Measurements from ENCODE around the gene MAT2A. TPM values are rescaled to one million over a fixed set of nuclear protein-coding genes. Genes with fewer than 3 reads are reported as not detected.

MAT2A gene
- total and polyA plus RNA-seq, 10 of the 15 experiments (the other 5 are each of a cell fraction or from before 2014, with no cell fraction given) = 97.6 to 408 (median 290) TPM

- no peak for TF ChIP-seq JUNB (IDR thresholded peaks at IDR 0.05)
- TF ChIP-seq MTA3 (IDR thresholded peaks at IDR 0.05; ENCODE audit: borderline replicate concordance, low read length) = no peak
- TF ChIP-seq, protein P1, sequence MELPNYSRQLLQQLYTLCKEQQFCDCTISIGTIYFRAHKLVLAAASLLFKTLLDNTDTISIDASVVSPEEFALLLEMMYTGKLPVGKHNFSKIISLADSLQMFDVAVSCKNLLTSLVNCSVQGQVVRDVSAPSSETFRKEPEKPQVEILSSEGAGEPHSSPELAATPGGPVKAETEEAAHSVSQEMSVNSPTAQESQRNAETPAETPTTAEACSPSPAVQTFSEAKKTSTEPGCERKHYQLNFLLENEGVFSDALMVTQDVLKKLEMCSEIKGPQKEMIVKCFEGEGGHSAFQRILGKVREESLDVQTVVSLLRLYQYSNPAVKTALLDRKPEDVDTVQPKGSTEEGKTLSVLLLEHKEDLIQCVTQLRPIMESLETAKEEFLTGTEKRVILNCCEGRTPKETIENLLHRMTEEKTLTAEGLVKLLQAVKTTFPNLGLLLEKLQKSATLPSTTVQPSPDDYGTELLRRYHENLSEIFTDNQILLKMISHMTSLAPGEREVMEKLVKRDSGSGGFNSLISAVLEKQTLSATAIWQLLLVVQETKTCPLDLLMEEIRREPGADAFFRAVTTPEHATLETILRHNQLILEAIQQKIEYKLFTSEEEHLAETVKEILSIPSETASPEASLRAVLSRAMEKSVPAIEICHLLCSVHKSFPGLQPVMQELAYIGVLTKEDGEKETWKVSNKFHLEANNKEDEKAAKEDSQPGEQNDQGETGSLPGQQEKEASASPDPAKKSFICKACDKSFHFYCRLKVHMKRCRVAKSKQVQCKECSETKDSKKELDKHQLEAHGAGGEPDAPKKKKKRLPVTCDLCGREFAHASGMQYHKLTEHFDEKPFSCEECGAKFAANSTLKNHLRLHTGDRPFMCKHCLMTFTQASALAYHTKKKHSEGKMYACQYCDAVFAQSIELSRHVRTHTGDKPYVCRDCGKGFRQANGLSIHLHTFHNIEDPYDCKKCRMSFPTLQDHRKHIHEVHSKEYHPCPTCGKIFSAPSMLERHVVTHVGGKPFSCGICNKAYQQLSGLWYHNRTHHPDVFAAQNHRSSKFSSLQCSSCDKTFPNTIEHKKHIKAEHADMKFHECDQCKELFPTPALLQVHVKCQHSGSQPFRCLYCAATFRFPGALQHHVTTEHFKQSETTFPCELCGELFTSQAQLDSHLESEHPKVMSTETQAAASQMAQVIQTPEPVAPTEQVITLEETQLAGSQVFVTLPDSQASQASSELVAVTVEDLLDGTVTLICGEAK (IDR thresholded peaks at IDR 0.05; ENCODE audit: borderline replicate concordance) = no peak
- TF ChIP-seq RBBP5 (conservative IDR thresholded peaks at IDR 0.05) = no peak
- TF ChIP-seq RUNX3 (IDR thresholded peaks at IDR 0.05; ENCODE audit: low read length) = no peak
- no peak for TF ChIP-seq POLR2AphosphoS2 (IDR thresholded peaks at IDR 0.05; ENCODE audit: low read depth, low read length)
- TF ChIP-seq EED (IDR thresholded peaks at IDR 0.05; ENCODE audit: low read depth) = no peak
- no peak for TF ChIP-seq NBN (IDR thresholded peaks at IDR 0.05)
- TF ChIP-seq, protein P2, sequence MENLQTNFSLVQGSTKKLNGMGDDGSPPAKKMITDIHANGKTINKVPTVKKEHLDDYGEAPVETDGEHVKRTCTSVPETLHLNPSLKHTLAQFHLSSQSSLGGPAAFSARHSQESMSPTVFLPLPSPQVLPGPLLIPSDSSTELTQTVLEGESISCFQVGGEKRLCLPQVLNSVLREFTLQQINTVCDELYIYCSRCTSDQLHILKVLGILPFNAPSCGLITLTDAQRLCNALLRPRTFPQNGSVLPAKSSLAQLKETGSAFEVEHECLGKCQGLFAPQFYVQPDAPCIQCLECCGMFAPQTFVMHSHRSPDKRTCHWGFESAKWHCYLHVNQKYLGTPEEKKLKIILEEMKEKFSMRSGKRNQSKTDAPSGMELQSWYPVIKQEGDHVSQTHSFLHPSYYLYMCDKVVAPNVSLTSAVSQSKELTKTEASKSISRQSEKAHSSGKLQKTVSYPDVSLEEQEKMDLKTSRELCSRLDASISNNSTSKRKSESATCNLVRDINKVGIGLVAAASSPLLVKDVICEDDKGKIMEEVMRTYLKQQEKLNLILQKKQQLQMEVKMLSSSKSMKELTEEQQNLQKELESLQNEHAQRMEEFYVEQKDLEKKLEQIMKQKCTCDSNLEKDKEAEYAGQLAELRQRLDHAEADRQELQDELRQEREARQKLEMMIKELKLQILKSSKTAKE (IDR thresholded peaks at IDR 0.05; ENCODE audit: low read depth, poor library complexity, severe bottlenecking) = no peak
- TF ChIP-seq NR2F1 (conservative IDR thresholded peaks at IDR 0.05) = no peak
- Histone ChIP-seq H3K27me3 (replicated peaks in 1 of 2; ENCODE audit: control insufficient read depth in 2 of 2, insufficient read depth in 2 of 2, low read length in 1 of 2) (no peaks in the 10 kb centered on the region), H3K9ac (ENCODE audit: control insufficient read depth, insufficient read depth, low read length) (no peak overlapping the region), H3K4me3 (no peak overlapping the region), H3K79me2 (ENCODE audit: control insufficient read depth, insufficient read depth, low read length) (peaks cover 18% of the 10 kb centered on the region), H2AFZ (ENCODE audit: control insufficient read depth, low read depth, low read length) (no peak overlapping the region), H3K36me3 (ENCODE audit: control insufficient read depth in 2 of 2, insufficient read depth in 2 of 2, low read length in 1 of 2) (peaks cover 8 to 12% of the 10 kb centered on the region in 2 experiments), H3K4me2 (ENCODE audit: control insufficient read depth, insufficient read depth) (no peak overlapping the region), H3K4me1 (ENCODE audit: control insufficient read depth, insufficient read depth, low read length) (no peaks in the 10 kb centered on the region), H4K20me1 (ENCODE audit: control insufficient read depth, insufficient read depth) (no peaks in the 10 kb centered on the region), H3K27ac (ENCODE audit: control insufficient read depth, insufficient read depth) (no peak overlapping the region), H3K9me3 (replicated peaks; ENCODE audit: control insufficient read depth, insufficient read depth, low read length) (no peaks in the 10 kb centered on the region)
- ChIA-PET POLR2A (interaction anchor here (1.0 to 1.8 kb wide), 3 partner anchors 8 to 166 kb away, joined by 3 to 6 read pairs (median 3); no protein-coding TSS in a partner anchor), RAD21 (ENCODE audit: unreplicated experiment) (interaction anchor here (1.0 to 1.8 kb wide), 5 partner anchors 17 to 138 kb away, joined by 3 to 16 read pairs (median 4); partner anchors contain the start of genes MAT2A and SH2D6), SMC1A (ENCODE audit: uncharacterized antibody, unreplicated experiment) (interaction anchor here (1.1 to 2.9 kb wide), 5 partner anchors 15 to 155 kb away, joined by 3 to 22 read pairs (median 6); partner anchors contain the start of genes MAT2A and VAMP8), CTCF (interaction anchor here (1.1 to 10.4 kb wide), 7 partner anchors 8 to 632 kb away, joined by 3 to 336 read pairs (median 6); partner anchors contain the start of genes MAT2A and SH2D6)
- DNase-seq (ENCODE audit: low read depth, low spot score) (no peak), ATAC-seq (no peak), FAIRE-seq (no peak)
- in situ Hi-C loops (cut with MboI) (loop anchor here (5.0 kb wide), 1 partner anchor 135 kb away; no protein-coding TSS in a partner anchor), intact Hi-C loops (cut with micrococcal nuclease; ENCODE audit: unreplicated experiment) (no loop called here)
- BruUV-seq (replicated peaks) = no TSS peak
- WGBS (ENCODE audit: insufficient coverage, insufficient replicate concordance, low lambda C conversion rate, missing lambda C conversion rate) = 85% methylated on average over 5 of the region's 5 CpGs
Observed at GRCh38 chr2:85557130-85557529, 18.2 kb downstream of the MAT2A start.
